ENCODE data around the gene PELI2.
"Not testable (repeated sequence)": the region's sequence is repeated elsewhere in the genome, so short reads cannot be mapped to it uniquely, and the experiment has no call there.

PELI2 gene

GRCh38 chr14:56145181-56145769 lies 27.1 kb downstream of the PELI2 start:
- DNase-seq = no peak

- DNase-seq = peak; percentile 77
These were observed 27.8 kb downstream of the PELI2 start for GRCh38 chr14:56145965-56146364.

- DNase-seq = no peak
These were observed 29.2 kb downstream of the PELI2 start for GRCh38 chr14:56147449-56147848.

- no peak for DNase-seq
These were observed 30.0 kb downstream of the PELI2 start for GRCh38 chr14:56147986-56148901.

- no peak for DNase-seq
These were observed 30.9 kb downstream of the PELI2 start for GRCh38 chr14:56149151-56149550.

GRCh38 chr14:56149995-56150394 lies 31.8 kb downstream of the PELI2 start:
- DNase-seq = no peak

GRCh38 chr14:56150645-56151345 lies 32.6 kb downstream of the PELI2 start:
- no peak for DNase-seq

- DNase-seq = no peak
These were observed 34.0 kb downstream of the PELI2 start for GRCh38 chr14:56152221-56152620.

GRCh38 chr14:56153267-56153666 lies 35.1 kb downstream of the PELI2 start:
- no peak for DNase-seq

GRCh38 chr14:56154321-56154720 lies 36.1 kb downstream of the PELI2 start:
- no peak for DNase-seq

- DNase-seq = no peak
These were observed 37.9 kb downstream of the PELI2 start for GRCh38 chr14:56156096-56156495.

- no peak for DNase-seq
These were observed 40.9 kb downstream of the PELI2 start for GRCh38 chr14:56159066-56159465.

GRCh38 chr14:56160088-56160487 lies 41.9 kb downstream of the PELI2 start:
- no peak for DNase-seq

GRCh38 chr14:56161658-56162057 lies 43.4 kb downstream of the PELI2 start:
- DNase-seq = no peak

- no peak for DNase-seq
These were observed 44.3 kb downstream of the PELI2 start for GRCh38 chr14:56162476-56162875.

GRCh38 chr14:56166579-56166978 lies 48.4 kb downstream of the PELI2 start:
- not testable (repeated sequence) for DNase-seq

- DNase-seq = no peak
These were observed 49.9 kb downstream of the PELI2 start for GRCh38 chr14:56168007-56168616.

- no peak for DNase-seq
These were observed 51.8 kb downstream of the PELI2 start for GRCh38 chr14:56170028-56170427.

- DNase-seq = no peak
These were observed 52.7 kb downstream of the PELI2 start for GRCh38 chr14:56170877-56171422.

GRCh38 chr14:56172074-56172473 lies 53.9 kb downstream of the PELI2 start:
- no peak for DNase-seq

GRCh38 chr14:56172571-56172971 lies 54.4 kb downstream of the PELI2 start:
- peak; percentile 56 for DNase-seq

- no peak for DNase-seq
These were observed 55.2 kb downstream of the PELI2 start for GRCh38 chr14:56173365-56173922.

GRCh38 chr14:56175773-56176172 lies 57.6 kb downstream of the PELI2 start:
- DNase-seq = no peak
